GM18520 (cell line): Measurements from ENCODE around the gene RAB20.

Experiments used
- ATAC-seq: cut with Tn5 transposase; IDR thresholded peaks from one replicate; pipeline ENCODE4 v1.9.1; 2021; ENCODE audit not compliant: unreplicated experiment

RAB20 gene

GRCh38 chr13:110474713-110475112, 86.8 kb downstream of the RAB20 start:
- no peak for ATAC-seq
